Endothelial cell (in vitro differentiated cells): ENCODE measurements around the gene LYST. TPM values are rescaled to one million over a fixed set of nuclear protein-coding genes. Genes with fewer than 3 reads are reported as not detected.
"Not testable (repeated sequence)": the region's sequence is repeated elsewhere in the genome, so short reads cannot be mapped to it uniquely, and the experiment has no call there.

ENCODE experiments used
- DNase-seq: peaks from one replicate; pipeline ENCODE4 v3.0.0; 2021; ENCODE audit warnings: low spot score
- H3K27ac Mint-ChIP-seq: one replicate; pipeline ENCODE4 v1.8.0; 2021; ENCODE audit warnings: mixed read lengths, inconsistent platforms; ENCODE audit not compliant: unreplicated experiment
- H3K27me3 Mint-ChIP-seq: one replicate; pipeline ENCODE4 v1.8.0; 2021; ENCODE audit warnings: mild to moderate bottlenecking, moderate library complexity, mixed read lengths, inconsistent platforms; ENCODE audit not compliant: unreplicated experiment
- H3K36me3 Mint-ChIP-seq: one replicate; pipeline ENCODE4 v1.8.0; 2021; ENCODE audit warnings: mild to moderate bottlenecking, low read depth, mixed read lengths, inconsistent platforms; ENCODE audit not compliant: unreplicated experiment
- H3K4me1 Mint-ChIP-seq: one replicate; pipeline ENCODE4 v1.8.0; 2021; ENCODE audit warnings: mild to moderate bottlenecking, mixed read lengths, inconsistent platforms; ENCODE audit not compliant: unreplicated experiment
- H3K4me3 Mint-ChIP-seq: one replicate; pipeline ENCODE4 v1.8.0; 2021; ENCODE audit warnings: mild to moderate bottlenecking, mixed read lengths, inconsistent platforms; ENCODE audit not compliant: unreplicated experiment
- H3K9me3 Mint-ChIP-seq: one replicate; pipeline ENCODE4 v1.8.0; 2021; ENCODE audit warnings: mixed read lengths, inconsistent platforms; ENCODE audit not compliant: unreplicated experiment
- CTCF ChIP-seq: fragments of 200-600 bp; sonication (generic); IDR thresholded peaks from one replicate; pipeline ENCODE4 v1.5.0; 2021; ENCODE audit warnings: antibody characterized with exemption; ENCODE audit not compliant: unreplicated experiment
- total RNA-seq: library from RNA; stranded (reverse); fragmentation: NEBNext Ultra II Directional; extraction: Animal tissue kit (Norgen Biotek cat#: 25700); gene quantifications from one replicate; pipeline ENCODE4 v1.2.1, GENCODE V29; 2021; ENCODE audit not compliant: unreplicated experiment

The LYST gene
- total RNA-seq, 1 donor from 2014 or later: 7.4 TPM

DNA sequence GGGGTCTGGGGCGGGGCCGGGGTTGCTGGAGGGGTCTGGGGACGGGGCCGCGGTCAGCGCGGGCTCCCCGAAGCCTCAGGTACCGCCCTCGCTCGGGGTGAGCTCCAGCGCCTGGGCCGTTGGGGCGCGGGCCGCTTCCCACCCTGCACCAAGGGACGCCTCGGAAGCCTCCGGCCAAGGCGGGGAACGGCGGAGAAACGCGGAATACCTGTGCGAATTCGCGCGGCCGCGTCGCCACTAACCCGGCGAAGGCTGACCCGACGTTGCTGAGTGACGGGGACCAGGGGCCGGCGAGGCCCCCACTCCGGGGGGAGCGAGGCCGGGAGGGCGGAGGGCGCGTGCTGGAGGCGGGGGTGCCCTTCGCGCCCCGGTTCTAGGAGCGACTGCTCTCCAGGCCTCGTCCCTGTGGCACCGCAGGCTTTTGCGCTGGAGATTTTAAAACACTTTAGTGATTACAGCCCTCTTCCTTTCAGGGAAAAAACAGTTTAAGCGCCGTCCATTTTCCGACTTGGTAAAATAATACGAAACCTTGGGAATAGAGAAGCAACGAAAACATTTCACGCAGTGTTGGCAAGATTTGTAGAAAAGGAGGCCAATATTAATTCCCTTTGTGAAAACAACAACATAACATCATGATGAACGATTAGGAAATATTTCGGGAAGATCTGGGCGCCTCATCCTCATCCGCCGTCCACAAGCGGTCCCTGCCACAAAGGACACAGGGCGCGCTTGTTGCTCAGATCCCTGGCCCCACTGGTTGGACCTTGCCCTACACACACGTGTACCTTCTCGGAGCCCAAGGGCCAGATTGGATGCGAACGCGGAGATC, 216.2 kb downstream of the LYST start:
- Mint-ChIP-seq H3K36me3 (no peaks in the 10 kb centered on the region), H3K27me3 (peaks cover 12% of the 10 kb centered on the region), H3K9me3 (no peaks in the 10 kb centered on the region), H3K4me3 (peak overlapping the region; percentile 86), H3K27ac (no peak overlapping the region), H3K4me1 (peaks cover 16% of the 10 kb centered on the region)
- DNase-seq: peak; percentile 29
- no peak for TF ChIP-seq CTCF

- DNase-seq: peak; percentile 41
- H3K36me3 Mint-ChIP-seq: no peaks in the 10 kb centered on the region
- no peak within 1 kb of the TSS for H3K27ac Mint-ChIP-seq
- H3K27me3 Mint-ChIP-seq: peaks cover 12% of the 10 kb centered on the region
- H3K9me3 Mint-ChIP-seq: no peaks in the 10 kb centered on the region
- H3K4me1 Mint-ChIP-seq: peaks cover 16% of the 10 kb centered on the region
- TF ChIP-seq CTCF: no peak
- H3K4me3 Mint-ChIP-seq: peak within 1 kb of the TSS; percentile 86
Measured at GRCh38 chr1:235649368-235650163, 217.1 kb downstream of the LYST start, which contains the start of gene GNG4. GNG4 (minus strand) TSS chr1:235649784; CDS start chr1:235583838, 65,946 bp downstream.

GRCh38 chr1:235648954-235649367, 217.7 kb downstream of the LYST start:
- Mint-ChIP-seq H3K27me3 (peaks cover 12% of the 10 kb centered on the region), H3K4me1 (peaks cover 16% of the 10 kb centered on the region), H3K4me3 (peak overlapping the region; percentile 84), H3K27ac (no peak overlapping the region), H3K36me3 (no peaks in the 10 kb centered on the region), H3K9me3 (no peaks in the 10 kb centered on the region)
- no peak for TF ChIP-seq CTCF
- DNase-seq: peak; percentile 69

GRCh38 chr1:235648407-235648907, 218.2 kb downstream of the LYST start:
- Mint-ChIP-seq H3K27me3 (peaks cover 13% of the 10 kb centered on the region), H3K4me3 (peak overlapping the region; percentile 84), H3K4me1 (peaks cover 16% of the 10 kb centered on the region), H3K36me3 (no peaks in the 10 kb centered on the region), H3K9me3 (no peaks in the 10 kb centered on the region), H3K27ac (no peak overlapping the region)
- TF ChIP-seq CTCF: no peak
- no peak for DNase-seq

DNA sequence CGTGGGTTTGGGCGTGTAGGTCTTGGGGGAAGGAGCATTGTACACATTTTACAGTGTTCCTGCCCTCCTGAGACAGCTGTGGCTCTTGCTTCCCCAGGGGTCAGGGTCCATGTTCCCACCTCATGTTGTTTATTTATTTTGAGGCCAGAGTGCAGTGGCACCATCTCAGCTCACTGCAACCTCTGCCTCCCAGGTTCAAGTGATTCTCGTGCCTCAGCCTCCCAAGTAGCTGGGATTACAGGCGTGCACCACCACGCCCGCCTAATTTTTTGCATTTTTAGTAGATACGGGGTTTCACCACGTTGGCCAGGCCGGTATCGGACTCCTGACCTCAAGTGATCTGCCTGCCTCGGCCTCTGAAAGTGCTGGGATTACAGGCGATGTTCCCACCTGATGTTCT, 219.2 kb downstream of the LYST start:
- H3K4me3 Mint-ChIP-seq, H3K9me3 Mint-ChIP-seq, H3K36me3 Mint-ChIP-seq, DNase-seq, H3K27ac Mint-ChIP-seq: not testable (repeated sequence)
- Mint-ChIP-seq H3K4me1 (peaks cover 24% of the 10 kb centered on the region), H3K27me3 (peaks cover 14% of the 10 kb centered on the region)
